HepG2 (cell line): ENCODE data around the gene CDT1. TPM values are rescaled to one million over a fixed set of nuclear protein-coding genes. Genes with fewer than 3 reads are reported as not detected.

ENCODE experiments used
- BRF2 ChIP-seq: sonication (generic); formaldehyde crosslinking; IDR thresholded peaks from 2 replicates; pipeline ENCODE4 v1.8.1; 2022; ENCODE audit warnings: mild to moderate bottlenecking, missing genetic modification reagents
- JUNB ChIP-seq: sonication (generic); formaldehyde crosslinking; IDR thresholded peaks from 2 replicates; pipeline ENCODE4 v1.8.0; 2022; ENCODE audit warnings: missing genetic modification reagents, mild to moderate bottlenecking, borderline replicate concordance
- KDM2A ChIP-seq: sonication (generic); formaldehyde crosslinking; IDR thresholded peaks from 2 replicates; pipeline ENCODE4 v1.4.0; 2020; ENCODE audit warnings: low read depth, missing genetic modification reagents, borderline replicate concordance
- MED1 ChIP-seq: sonication (generic); formaldehyde crosslinking; IDR thresholded peaks from 2 replicates; pipeline ENCODE4 v1.4.0; 2020; ENCODE audit warnings: missing genetic modification reagents
- SOX13 ChIP-seq, 3 experiments: fragments of 450-650 bp in 1 of 3; sonication (generic) in 1 of 3; formaldehyde crosslinking in 1 of 3; IDR thresholded peaks in 2 of 3; conservative IDR thresholded peaks in 1 of 3; 2 replicates each; pipeline versions ENCODE4 v1.5.0 to v1.6.1; 2016 to 2020; ENCODE audit warnings: antibody characterized with exemption in 1 of 3, mild to moderate bottlenecking in 1 of 3, missing compliant biosample characterization in 1 of 3, missing genetic modification reagents in 1 of 3, moderate library complexity in 1 of 3
- SP5 ChIP-seq: IDR thresholded peaks from 2 replicates; pipeline ENCODE4 v1.6.1; 2016; ENCODE audit warnings: low read depth, borderline replicate concordance
- TIGD3 ChIP-seq: sonication (generic); formaldehyde crosslinking; IDR thresholded peaks from 2 replicates; pipeline ENCODE4 v1.5.1; 2020; ENCODE audit warnings: mild to moderate bottlenecking, missing genetic modification reagents, borderline replicate concordance
- ZBTB42 ChIP-seq: sonication (generic); formaldehyde crosslinking; IDR thresholded peaks from 2 replicates; pipeline ENCODE4 v1.5.0; 2020; ENCODE audit warnings: mild to moderate bottlenecking, missing genetic modification reagents
- ZBTB44 ChIP-seq: sonication (generic); formaldehyde crosslinking; IDR thresholded peaks from 2 replicates; pipeline ENCODE4 v1.4.0; 2020; ENCODE audit warnings: missing genetic modification reagents
- ZHX2 ChIP-seq, 2 experiments: sonication (generic) in 1 of 2; formaldehyde crosslinking in 1 of 2; IDR thresholded peaks; 2 replicates each; pipeline versions ENCODE4 v1.6.1 to v1.9.0; 2014 to 2022; ENCODE audit warnings: antibody characterized with exemption in 1 of 2, borderline replicate concordance in 1 of 2, inconsistent platforms in 1 of 2, low read depth in 1 of 2, missing genetic modification reagents in 1 of 2
- ZNF224 ChIP-seq: sonication (generic); formaldehyde crosslinking; IDR thresholded peaks from 2 replicates; pipeline ENCODE4 v1.5.0; 2020; ENCODE audit warnings: mild to moderate bottlenecking, missing genetic modification reagents
- ZNF232 ChIP-seq: sonication (generic); formaldehyde crosslinking; IDR thresholded peaks from 2 replicates; pipeline ENCODE4 v1.4.0; 2020; ENCODE audit warnings: missing genetic modification reagents, borderline replicate concordance
- ZNF598 ChIP-seq: sonication (generic); formaldehyde crosslinking; IDR thresholded peaks from 2 replicates; pipeline ENCODE4 v1.5.1; 2020; ENCODE audit warnings: mild to moderate bottlenecking, missing genetic modification reagents, borderline replicate concordance
- ZSCAN31 ChIP-seq: sonication (generic); formaldehyde crosslinking; IDR thresholded peaks from 2 replicates; pipeline ENCODE4 v1.5.0; 2020; ENCODE audit warnings: low read depth, mild to moderate bottlenecking, missing genetic modification reagents
- polyA plus RNA-seq, 8 experiments: library from polyadenylated mRNA; depleted of rRNA in 3 of 8; stranded (reverse) in 7 of 8; unstranded in 1 of 8; fragments of >200 nt; fragmentation: Illumina TruSeq in 4 of 8; extraction: Trizol in 4 of 8; gene quantifications; 2 replicates each; pipeline versions ENCODE4 v1.2.1 to v1.2.3, GENCODE V29; 2011 to 2016; ENCODE audit warnings: low read depth in 4 of 8, missing spikeins in 1 of 8, mixed read lengths in 1 of 8; ENCODE audit not compliant: insufficient read depth in 1 of 8
- total RNA-seq, 5 experiments: library from RNA; depleted of rRNA; stranded (reverse); fragments of >200 nt; fragmentation: Illumina TruSeq; extraction: Trizol; gene quantifications; 2 replicates each; pipeline ENCODE4 v1.2.3, GENCODE V29; 2016; ENCODE audit warnings: low read depth in 1 of 5

The CDT1 gene
- total and polyA plus RNA-seq, 2 of the 13 experiments (the other 11 are each of a cell fraction or from before 2014, with no cell fraction given): 23.1 to 23.8 TPM

GRCh38 chr16:88803264-88803987, at the start of gene CDT1 (continued):
- TF ChIP-seq JUNB (no peak), KDM2A (peak; percentile 82; the same call in 1 of the 2 replicates), SOX13 (IDR thresholded peaks at IDR 0.05) (no peak), SOX13 (CRISPR knock-in tag; conservative IDR thresholded peaks at IDR 0.05 in 1 of 2, IDR thresholded peaks at IDR 0.05 in 1 of 2) (0 out of 4 replicates have a peak, but pooled peaks of 1 of the 2 experiments have one; percentile 19), ZSCAN31 (no peak), ZBTB42 (CRISPR knock-in tag) (no peak; the same call in 1 of the 2 replicates), ZNF598 (CRISPR knock-in tag) (peak; percentile 60; the same call in 1 of the 2 replicates), ZNF232 (peak; percentile 79; the same call in 1 of the 2 replicates), ZNF224 (CRISPR knock-in tag) (0 out of 2 replicates have a peak, but pooled peaks have one; percentile 39), ZHX2 (IDR thresholded peaks at IDR 0.05; ENCODE audit: low read depth) (no peak), ZHX2 (CRISPR knock-in tag; IDR thresholded peaks at IDR 0.05; ENCODE audit: borderline replicate concordance) (peak; percentile 74; the same call in 1 of the 2 replicates), MED1 (no peak), ZBTB44 (no peak; the same call in 1 of the 2 replicates), BRF2 (no peak), TIGD3 (CRISPR knock-in tag) (no peak), SP5 (CRISPR knock-in tag) (peak; percentile 65; the same call in 1 of the 2 replicates)
